HG03354 (cell line): ENCODE data around the gene SIPA1L3.
"Not testable (repeated sequence)": the region's sequence is repeated elsewhere in the genome, so short reads cannot be mapped to it uniquely, and the experiment has no call there.

Source experiments
- ATAC-seq: cut with Tn5 transposase; IDR thresholded peaks from one replicate; pipeline ENCODE4 v1.9.1; 2021; ENCODE audit warnings: mild to moderate bottlenecking; ENCODE audit not compliant: unreplicated experiment, poor library complexity, severe bottlenecking

The SIPA1L3 gene

DNA sequence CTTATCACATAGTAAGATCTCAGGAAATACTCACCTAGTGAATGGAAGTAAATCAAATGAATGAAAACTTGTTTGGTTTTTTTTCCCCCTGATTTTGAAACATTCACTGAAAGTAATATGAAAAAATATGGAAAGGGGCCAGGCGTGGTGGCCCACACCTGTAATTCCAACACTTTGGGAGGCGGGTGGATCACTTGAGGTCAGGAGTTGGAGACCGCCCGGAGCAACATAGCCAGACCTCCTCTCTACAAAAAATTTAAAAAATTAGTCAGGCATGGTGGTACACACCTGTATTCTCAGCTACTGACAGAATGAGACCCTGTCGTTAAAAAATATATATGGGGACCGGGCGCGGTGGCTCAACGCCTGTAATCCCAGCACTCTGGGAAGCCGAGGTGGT is 149.6 kb downstream of the SIPA1L3 start:
- ATAC-seq: no peak

DNA sequence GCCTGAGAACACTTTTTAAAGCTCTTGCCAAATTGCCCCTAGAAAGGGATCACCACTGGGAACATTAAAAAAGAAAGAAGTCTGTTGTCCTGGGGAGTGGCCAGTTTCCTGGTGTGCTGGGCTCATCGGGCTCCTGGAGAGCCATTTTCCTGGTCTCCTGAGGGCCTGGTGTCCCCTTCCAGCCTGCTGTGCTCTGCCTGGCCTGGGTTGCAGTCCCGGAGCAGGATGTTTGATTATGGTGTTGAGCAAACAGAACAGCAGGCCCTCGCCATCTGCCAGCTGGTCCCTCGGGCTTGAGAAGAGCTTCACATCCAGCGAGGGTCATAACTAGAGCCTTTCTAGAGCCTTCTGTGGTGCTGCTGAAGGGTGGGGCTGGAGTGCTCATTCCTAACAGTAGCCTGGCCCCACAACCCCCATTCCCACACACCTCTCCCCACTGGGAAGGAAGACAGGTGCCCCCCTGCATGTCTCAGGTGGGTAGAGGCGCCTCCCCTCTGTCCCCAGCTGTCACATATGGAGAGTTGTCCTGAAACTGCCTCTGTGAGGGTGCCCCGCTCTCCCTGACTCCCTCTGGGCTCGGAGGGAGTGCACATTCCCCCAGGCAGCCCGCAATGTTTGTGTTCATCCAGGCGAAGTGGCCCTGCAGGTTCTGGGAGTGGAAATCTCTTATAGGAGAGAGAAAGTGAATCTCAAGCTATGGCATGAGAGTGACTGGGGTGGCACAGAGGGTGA is 151.1 kb downstream of the SIPA1L3 start:
- no peak for ATAC-seq

DNA sequence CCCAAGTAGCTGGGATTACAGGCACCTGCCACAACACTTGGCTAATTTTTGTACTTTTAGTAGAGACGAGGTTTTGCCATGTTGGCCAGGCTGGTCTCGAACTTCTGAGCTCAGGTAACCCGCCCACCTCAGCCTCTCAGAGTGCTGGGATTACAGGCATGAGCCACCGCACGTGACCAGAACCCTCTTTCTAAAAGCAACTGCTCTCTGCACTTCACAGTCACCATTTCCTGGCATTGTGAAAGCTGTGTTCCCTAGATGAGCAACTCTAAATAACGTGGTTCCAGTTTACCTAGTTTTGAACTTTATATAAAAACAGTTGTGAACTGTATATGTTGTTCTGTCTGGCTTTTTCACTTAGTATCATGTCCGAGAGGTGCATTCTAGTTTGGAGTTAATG is 152.9 kb downstream of the SIPA1L3 start:
- no peak for ATAC-seq

- no peak for ATAC-seq
These were observed 153.3 kb downstream of the SIPA1L3 start for GRCh38 chr19:38060331-38060730.

DNA sequence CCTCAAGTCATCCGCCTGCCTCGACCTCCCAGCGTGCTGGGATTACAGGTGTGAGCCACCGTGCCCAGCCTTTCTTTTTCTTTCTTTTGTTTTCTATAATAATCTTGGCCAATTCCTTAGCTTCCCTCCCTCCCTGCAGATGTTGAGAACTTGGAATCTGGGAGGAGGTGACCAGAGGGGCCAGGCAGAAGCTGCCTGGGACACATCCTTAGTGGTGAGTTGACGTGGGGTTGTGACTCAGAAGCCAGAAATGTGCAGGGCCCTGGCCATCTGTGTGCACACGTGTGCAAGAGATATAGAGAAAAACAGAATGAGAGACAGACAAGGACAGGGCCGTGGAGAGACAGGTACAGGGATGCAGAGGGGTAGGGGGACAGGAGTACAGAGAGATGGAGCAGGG is 154.3 kb downstream of the SIPA1L3 start:
- no peak for ATAC-seq

GRCh38 chr19:38062959-38063761 is 156.2 kb downstream of the SIPA1L3 start:
- no peak for ATAC-seq

- no peak for ATAC-seq
These were observed 156.9 kb downstream of the SIPA1L3 start for GRCh38 chr19:38063928-38064327.

DNA sequence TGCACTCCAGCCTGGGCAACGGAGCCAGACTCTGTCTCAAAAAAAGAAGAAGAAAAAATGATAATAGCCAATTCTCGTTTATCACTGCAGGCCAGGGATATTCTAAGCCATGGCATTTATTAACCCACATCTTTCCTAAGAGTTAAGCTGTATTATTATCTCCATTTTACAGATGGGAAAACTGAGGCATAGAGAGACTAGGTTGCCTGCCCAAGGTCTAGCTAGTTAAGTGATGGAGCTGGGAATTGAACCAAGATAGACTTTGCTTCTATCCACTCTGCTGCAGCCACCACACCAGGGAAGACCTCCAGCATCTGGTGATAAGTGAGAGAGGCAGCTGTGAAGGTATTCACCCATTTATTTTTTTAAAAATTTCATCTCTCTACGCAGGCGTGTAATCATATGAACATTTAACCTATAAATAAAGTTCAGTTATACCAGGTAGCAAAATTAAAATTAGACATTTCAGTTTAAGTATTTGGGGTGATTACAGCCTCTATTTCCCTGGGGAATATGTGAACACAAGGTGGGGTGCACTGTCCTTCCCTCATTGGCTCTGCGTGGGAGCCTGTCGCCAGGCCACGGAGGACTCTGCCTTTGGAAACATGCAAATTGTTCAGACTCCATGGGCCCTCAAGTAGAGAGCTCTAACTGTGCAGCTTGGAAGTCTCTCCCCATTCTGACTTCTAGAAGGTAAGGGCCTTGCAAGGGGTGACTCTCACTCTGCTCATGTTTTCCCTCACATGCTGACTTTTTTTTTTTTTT is 157.8 kb downstream of the SIPA1L3 start:
- no peak for ATAC-seq

DNA sequence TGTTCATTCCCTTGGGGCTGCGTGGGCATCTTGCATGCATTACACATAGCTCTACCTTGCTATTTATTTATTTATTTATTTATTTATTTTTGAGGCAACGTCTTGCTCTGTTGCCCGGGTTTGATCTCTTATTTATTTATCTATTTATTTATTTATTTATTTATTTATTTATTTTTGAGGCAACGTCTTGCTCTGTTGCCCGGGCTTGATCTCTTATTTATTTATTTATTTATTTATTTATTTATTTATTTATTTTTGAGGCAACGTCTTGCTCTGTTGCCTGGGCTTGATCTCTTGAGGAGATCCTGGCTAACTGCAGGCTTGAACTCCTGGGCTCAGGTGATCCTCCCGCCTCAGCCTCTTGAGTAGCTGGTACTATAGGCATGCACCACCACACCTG is 158.8 kb downstream of the SIPA1L3 start:
- ATAC-seq: not testable (repeated sequence)

DNA sequence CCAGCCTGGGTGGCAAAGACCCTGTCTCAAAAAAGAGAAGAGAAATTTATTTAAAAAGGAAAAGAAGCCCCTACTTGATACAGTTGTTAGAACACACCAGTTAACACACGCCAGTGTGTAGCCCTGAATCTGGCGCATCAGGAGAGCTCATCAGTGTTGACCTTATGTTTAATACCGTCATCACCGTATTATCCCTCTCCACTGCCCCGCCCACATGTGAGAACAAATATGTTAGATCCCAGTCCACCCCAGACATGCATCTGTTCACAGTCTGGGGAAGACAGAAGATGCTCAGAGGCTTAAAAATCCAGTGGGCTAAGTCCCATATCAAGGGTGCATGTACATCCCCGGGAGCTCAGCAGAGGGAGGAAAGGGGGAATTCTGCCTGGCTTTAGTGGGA is 161.8 kb downstream of the SIPA1L3 start:
- no peak for ATAC-seq

GRCh38 chr19:38070573-38070972 is 163.6 kb downstream of the SIPA1L3 start:
- no peak for ATAC-seq

- not testable (repeated sequence) for ATAC-seq
These were observed 164.0 kb downstream of the SIPA1L3 start for GRCh38 chr19:38071054-38071453.

DNA sequence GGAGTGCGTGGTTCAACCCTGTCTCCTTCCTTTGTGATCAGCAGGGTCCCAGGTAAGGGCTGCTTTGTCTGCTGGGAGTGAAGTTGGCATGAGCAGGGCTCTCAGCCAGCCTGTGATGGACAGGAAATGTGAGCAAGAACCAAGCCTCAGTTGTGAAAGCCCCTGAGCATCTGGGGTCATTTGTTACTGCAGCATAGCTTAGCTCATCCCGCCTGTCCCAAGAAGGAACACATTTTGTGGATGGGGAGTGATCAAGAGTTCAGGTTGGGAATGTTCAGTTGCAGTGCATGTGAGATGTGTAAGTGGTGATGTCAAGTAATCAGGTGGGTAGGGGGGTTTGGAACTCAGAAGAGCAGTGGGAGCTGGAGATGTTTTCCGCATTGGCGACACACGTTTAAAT is 164.6 kb downstream of the SIPA1L3 start:
- ATAC-seq: no peak

DNA sequence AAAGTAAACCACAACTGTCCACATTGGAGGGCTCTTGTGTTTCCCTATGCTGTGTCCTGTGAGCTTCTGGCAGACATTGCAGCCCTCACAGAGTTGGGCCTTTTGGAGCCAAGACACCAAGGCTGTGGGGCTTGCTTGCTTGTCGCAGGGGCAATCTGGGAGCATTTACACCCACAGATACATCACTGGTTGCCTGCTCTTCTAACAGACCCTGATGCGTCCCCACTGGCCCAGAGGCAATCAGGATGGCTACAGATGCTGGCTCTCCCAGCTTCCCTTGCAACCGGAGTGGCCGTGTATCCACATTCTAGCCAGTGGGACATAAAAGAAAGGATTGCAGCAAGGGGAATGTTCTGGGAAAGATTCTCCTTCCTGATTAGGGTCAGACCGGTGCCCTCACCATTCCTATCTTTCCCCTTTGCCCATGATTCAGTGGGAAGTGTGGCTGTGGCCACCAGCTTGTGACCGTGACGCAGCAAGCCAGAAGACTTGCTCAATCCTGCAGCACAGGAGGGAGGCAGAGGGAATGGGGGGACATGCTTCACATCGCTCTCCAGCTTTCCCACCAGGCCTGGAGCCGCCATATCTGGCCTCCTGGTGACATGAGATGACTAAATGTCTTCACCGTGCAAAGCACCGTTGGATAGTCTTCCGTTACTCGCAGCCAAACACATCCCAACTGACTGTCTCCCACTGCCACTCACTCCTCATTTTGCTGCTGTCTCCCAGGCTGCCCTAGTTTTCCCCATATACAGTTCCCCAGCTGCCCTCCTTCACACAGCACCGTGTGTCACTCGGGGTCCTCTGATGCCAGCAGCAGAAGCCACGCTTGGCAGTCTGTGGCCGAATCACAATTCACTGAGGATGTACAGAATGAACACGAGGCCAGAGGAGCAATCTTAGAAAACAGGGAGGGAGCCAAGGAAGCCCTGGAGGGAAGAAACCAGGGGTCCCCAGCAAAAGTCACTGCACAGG is 166.1 kb downstream of the SIPA1L3 start:
- ATAC-seq: no peak

- ATAC-seq: no peak
These were observed 167.1 kb downstream of the SIPA1L3 start for GRCh38 chr19:38073841-38074685.

GRCh38 chr19:38076337-38076736 is 169.3 kb downstream of the SIPA1L3 start:
- no peak for ATAC-seq

DNA sequence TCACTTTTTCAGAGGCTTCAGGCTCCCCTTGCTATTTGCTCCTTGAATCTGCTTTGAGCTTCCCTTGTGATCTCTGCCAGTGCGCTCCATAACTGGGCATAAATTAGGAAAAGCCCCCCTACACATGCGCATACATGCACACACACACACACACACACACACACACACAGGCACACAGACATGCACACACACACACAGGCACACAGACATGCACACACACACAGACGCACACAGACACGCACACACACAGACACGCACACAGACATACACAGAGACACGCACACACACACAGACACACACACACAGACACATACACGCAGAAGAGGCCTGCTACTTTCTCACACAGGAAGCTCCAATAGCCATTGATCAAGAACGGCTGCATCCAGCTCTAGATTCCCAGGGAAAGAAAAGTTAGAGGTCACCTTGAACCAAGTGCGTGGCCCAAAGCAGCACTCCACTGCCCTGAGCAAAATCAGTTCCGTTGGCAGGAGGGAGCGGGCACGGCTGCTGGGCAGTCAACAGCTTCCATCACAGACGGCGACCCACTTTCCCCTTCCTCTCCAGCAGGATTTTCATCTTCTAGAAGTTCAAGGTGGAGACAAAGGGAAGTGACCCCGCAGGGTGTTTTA is 171.4 kb downstream of the SIPA1L3 start:
- ATAC-seq: no peak

DNA sequence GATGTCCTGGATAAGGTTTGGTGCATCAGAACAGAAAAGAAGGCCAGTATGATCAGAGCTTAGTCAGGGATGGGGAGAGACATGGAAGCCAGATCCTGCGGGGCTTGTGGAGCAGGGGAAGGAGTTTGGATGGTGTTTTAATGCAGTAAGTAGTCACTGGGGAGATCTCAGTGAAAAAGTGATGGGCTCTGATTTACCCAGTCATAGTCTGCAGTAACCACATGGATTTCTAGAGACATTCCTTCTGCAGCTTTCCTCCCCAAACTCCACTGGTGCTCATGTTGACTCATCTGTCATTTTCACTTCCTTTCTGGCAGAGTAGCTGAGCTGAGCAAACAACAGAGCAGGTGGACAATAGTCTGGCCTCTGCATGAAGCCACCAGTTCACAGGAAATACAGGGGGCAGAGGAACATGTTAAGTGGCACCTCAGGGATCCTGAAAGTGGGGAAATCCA is 172.9 kb downstream of the SIPA1L3 start:
- ATAC-seq: no peak
